ENCODE measurements around the gene MAPK1. TPM values are rescaled to one million over a fixed set of nuclear protein-coding genes. Genes with fewer than 3 reads are reported as not detected.

The MAPK1 gene
- total RNA-seq, 1 donor, result 46.3 TPM

GRCh38 chr22:21765909-21766529, 101.4 kb downstream of the MAPK1 start:
- Histone ChIP-seq H3K4me1 (ENCODE audit: insufficient read depth, low read length) (peaks cover 9% of the 10 kb centered on the region), H3K27me3 (ENCODE audit: insufficient read depth, low read length) (no peaks in the 10 kb centered on the region), H4K20me1 (ENCODE audit: insufficient read depth, low read length) (no peaks in the 10 kb centered on the region), H3K79me2 (ENCODE audit: insufficient read depth, low read length) (no peaks in the 10 kb centered on the region), H3K27ac (ENCODE audit: low read depth, low read length) (no peak overlapping the region), H3K9me3 (ENCODE audit: low read depth, low read length) (no peaks in the 10 kb centered on the region), H2AFZ (ENCODE audit: low read length) (no peak overlapping the region), H3K4me2 (ENCODE audit: insufficient read depth, low read length) (no peak overlapping the region), H3K4me3 (ENCODE audit: insufficient read depth, low read length) (no peak overlapping the region), H3K36me3 (ENCODE audit: insufficient read depth, low read length) (peaks cover 66% of the 10 kb centered on the region)
- no peak for DNase-seq (ENCODE audit: insufficient read length, low spot score, missing footprints)
- no peak for TF ChIP-seq CTCF (IDR thresholded peaks at IDR 0.05; ENCODE audit: extremely low read depth, low read depth, low read length)

- DNase-seq (ENCODE audit: insufficient read length, low spot score, missing footprints), result no peak
- Histone ChIP-seq H3K27me3 (ENCODE audit: insufficient read depth, low read length) (no peaks in the 10 kb centered on the region), H3K9me3 (ENCODE audit: low read depth, low read length) (no peaks in the 10 kb centered on the region), H4K20me1 (ENCODE audit: insufficient read depth, low read length) (peaks cover 6% of the 10 kb centered on the region), H3K79me2 (ENCODE audit: insufficient read depth, low read length) (no peaks in the 10 kb centered on the region), H3K4me1 (ENCODE audit: insufficient read depth, low read length) (peaks cover 19% of the 10 kb centered on the region), H3K36me3 (ENCODE audit: insufficient read depth, low read length) (peaks cover 70% of the 10 kb centered on the region), H3K4me3 (ENCODE audit: insufficient read depth, low read length) (no peak overlapping the region), H2AFZ (ENCODE audit: low read length) (no peak overlapping the region), H3K4me2 (ENCODE audit: insufficient read depth, low read length) (no peak overlapping the region), H3K27ac (ENCODE audit: low read depth, low read length) (no peak overlapping the region)
- no peak for TF ChIP-seq CTCF (IDR thresholded peaks at IDR 0.05; ENCODE audit: extremely low read depth, low read depth, low read length)
Measured at GRCh38 chr22:21764038-21764804, 103.2 kb downstream of the MAPK1 start.

- Histone ChIP-seq H3K27ac (ENCODE audit: low read depth, low read length) (no peak overlapping the region), H4K20me1 (ENCODE audit: insufficient read depth, low read length) (peaks cover 6% of the 10 kb centered on the region), H3K4me3 (ENCODE audit: insufficient read depth, low read length) (no peak overlapping the region), H3K79me2 (ENCODE audit: insufficient read depth, low read length) (no peaks in the 10 kb centered on the region), H3K4me2 (ENCODE audit: insufficient read depth, low read length) (no peak overlapping the region), H2AFZ (ENCODE audit: low read length) (no peak overlapping the region), H3K9me3 (ENCODE audit: low read depth, low read length) (no peaks in the 10 kb centered on the region), H3K27me3 (ENCODE audit: insufficient read depth, low read length) (no peaks in the 10 kb centered on the region), H3K4me1 (ENCODE audit: insufficient read depth, low read length) (peaks cover 19% of the 10 kb centered on the region), H3K36me3 (ENCODE audit: insufficient read depth, low read length) (peaks cover 69% of the 10 kb centered on the region)
- DNase-seq (ENCODE audit: insufficient read length, low spot score, missing footprints), result no peak
- TF ChIP-seq CTCF (IDR thresholded peaks at IDR 0.05; ENCODE audit: extremely low read depth, low read depth, low read length), result no peak
Measured at GRCh38 chr22:21762712-21763581, 104.5 kb downstream of the MAPK1 start.
